HEK293 (cell line): ENCODE data around the gene TMEM151B.

Source experiments
- CTCF ChIA-PET: fragments of 350-600 bp; formaldehyde crosslinking; extraction: SDS; loops from one replicate; lab custom pipeline; 2021; ENCODE audit warnings: antibody characterized with exemption; lab: Yijun Ruan, JAX
- POLR2A ChIA-PET: fragments of 300-600 bp; formaldehyde crosslinking; extraction: SDS; loops from one replicate; lab custom pipeline; 2020; ENCODE audit warnings: antibody characterized with exemption, inconsistent platforms; lab: Yijun Ruan, JAX
- H3K27ac ChIP-seq: fragments of 200-500 bp; sonication (Bioruptor generic); 2 replicates; pipeline ENCODE4 v1.5.1; 2014; ENCODE audit warnings: low read depth, low read length, control low read depth, inconsistent platforms; ENCODE audit errors: extremely low read depth
- H3K36me3 ChIP-seq, 2 experiments: fragments of 200-500 bp in 1 of 2; sonication (Bioruptor generic) in 1 of 2; 1 replicate in 1 of 2; 2 replicates in 1 of 2; pipeline ENCODE4 v1.5.1; 2014 to 2017; ENCODE audit warnings: inconsistent platforms in 2 of 2, low read length in 2 of 2; ENCODE audit not compliant: control insufficient read depth in 2 of 2, insufficient read depth in 1 of 2
- H3K4me1 ChIP-seq: fragments of 200-500 bp; sonication (Bioruptor generic); 2 replicates; pipeline ENCODE4 v1.5.1; 2014; ENCODE audit warnings: mild to moderate bottlenecking, low read length, inconsistent platforms; ENCODE audit not compliant: control insufficient read depth, insufficient read depth
- H3K4me3 ChIP-seq: 2 replicates; pipeline ENCODE4 v1.5.1; 2011; ENCODE audit warnings: low read depth, mild to moderate bottlenecking, control low read depth, low read length, moderate library complexity
- H3K9me3 ChIP-seq: fragments of 200-500 bp; sonication (Bioruptor generic); 2 replicates; pipeline ENCODE4 v1.5.1; 2014; ENCODE audit warnings: low read depth, low read length, inconsistent platforms; ENCODE audit not compliant: control insufficient read depth, insufficient read depth
- CTCF ChIP-seq: fragments of 450-650 bp; formaldehyde crosslinking; IDR thresholded peaks from 2 replicates; pipeline ENCODE4 v1.5.1; 2016; ENCODE audit warnings: missing biosample characterization, missing genetic modification characterization
- GLIS2 ChIP-seq: fragments of 450-650 bp; formaldehyde crosslinking; IDR thresholded peaks from 2 replicates; pipeline ENCODE4 v1.5.1; 2016; ENCODE audit warnings: missing biosample characterization, missing genetic modification characterization
- SETDB1 ChIP-seq: IDR thresholded peaks from one replicate; pipeline ENCODE4 v1.6.1; 2017; ENCODE audit warnings: mild to moderate bottlenecking, low read length, moderate library complexity, mixed read lengths; ENCODE audit not compliant: insufficient read length
- SP3 ChIP-seq: fragments of 450-650 bp; formaldehyde crosslinking; IDR thresholded peaks from 2 replicates; pipeline ENCODE4 v1.5.1; 2016; ENCODE audit warnings: missing biosample characterization, missing genetic modification characterization
- ZBTB48 ChIP-seq: fragments of 450-650 bp; formaldehyde crosslinking; IDR thresholded peaks from 2 replicates; pipeline ENCODE4 v1.5.1; 2016; ENCODE audit warnings: missing biosample characterization, missing genetic modification characterization
- ZEB2 ChIP-seq: fragments of 450-650 bp; formaldehyde crosslinking; IDR thresholded peaks from 2 replicates; pipeline ENCODE4 v1.5.1; 2016; ENCODE audit warnings: missing biosample characterization, missing genetic modification characterization
- ZIC2 ChIP-seq: fragments of 450-650 bp; formaldehyde crosslinking; IDR thresholded peaks from 2 replicates; pipeline ENCODE4 v1.5.1; 2016; ENCODE audit warnings: missing biosample characterization, missing genetic modification characterization
- ZNF121 ChIP-seq: fragments of 450-650 bp; formaldehyde crosslinking; IDR thresholded peaks from 2 replicates; pipeline ENCODE4 v1.5.1; 2016; ENCODE audit warnings: missing biosample characterization, missing genetic modification characterization
- ZNF138 ChIP-seq: fragments of 450-650 bp; formaldehyde crosslinking; IDR thresholded peaks from 2 replicates; pipeline ENCODE4 v1.5.1; 2016; ENCODE audit warnings: missing biosample characterization, missing genetic modification characterization, borderline replicate concordance
- ZNF214 ChIP-seq: fragments of 450-650 bp; formaldehyde crosslinking; IDR thresholded peaks from 2 replicates; pipeline ENCODE4 v1.5.1; 2017; ENCODE audit warnings: missing biosample characterization, mild to moderate bottlenecking, missing genetic modification characterization, borderline replicate concordance
- ZNF280C ChIP-seq: fragments of 450-650 bp; formaldehyde crosslinking; IDR thresholded peaks from 2 replicates; pipeline ENCODE4 v1.5.1; 2016; ENCODE audit warnings: missing biosample characterization, missing genetic modification characterization
- ZNF518A ChIP-seq: fragments of 450-650 bp; formaldehyde crosslinking; conservative IDR thresholded peaks from 2 replicates; pipeline ENCODE4 v1.5.1; 2016; ENCODE audit warnings: low read depth, missing biosample characterization, missing genetic modification characterization
- ZNF530 ChIP-seq: fragments of 450-650 bp; formaldehyde crosslinking; IDR thresholded peaks from 2 replicates; pipeline ENCODE4 v1.5.1; 2016; ENCODE audit warnings: low read depth, missing biosample characterization, missing genetic modification characterization
- ZNF610 ChIP-seq: fragments of 450-650 bp; formaldehyde crosslinking; IDR thresholded peaks from 2 replicates; pipeline ENCODE4 v1.5.1; 2016; ENCODE audit warnings: missing biosample characterization, missing genetic modification characterization, borderline replicate concordance
- ZNF664 ChIP-seq: fragments of 450-650 bp; formaldehyde crosslinking; IDR thresholded peaks from 2 replicates; pipeline ENCODE4 v1.5.1; 2016; ENCODE audit warnings: missing biosample characterization, missing genetic modification characterization
- ZNF701 ChIP-seq: fragments of 450-650 bp; formaldehyde crosslinking; IDR thresholded peaks from 2 replicates; pipeline ENCODE4 v1.5.1; 2016; ENCODE audit warnings: missing biosample characterization, missing genetic modification characterization
- ZNF704 ChIP-seq: fragments of 450-650 bp; formaldehyde crosslinking; IDR thresholded peaks from 2 replicates; pipeline ENCODE4 v1.5.1; 2016; ENCODE audit warnings: missing biosample characterization, missing genetic modification characterization
- ZNF777 ChIP-seq: fragments of 450-650 bp; formaldehyde crosslinking; IDR thresholded peaks from 2 replicates; pipeline ENCODE4 v1.5.1; 2017; ENCODE audit warnings: missing biosample characterization, missing genetic modification characterization, borderline replicate concordance
- ZNF830 ChIP-seq: fragments of 450-650 bp; IDR thresholded peaks from 2 replicates; pipeline ENCODE4 v1.5.0; 2018; ENCODE audit warnings: missing biosample characterization, missing genetic modification characterization, low read depth, mild to moderate bottlenecking, moderate library complexity

TMEM151B gene

GRCh38 chr6:44352259-44352658, 82.0 kb downstream of the TMEM151B start:
- H3K27ac ChIP-seq = no peak overlapping the region
- no peak overlapping the region for H3K4me3 ChIP-seq
- no peaks in the 10 kb centered on the region for H3K9me3 ChIP-seq
- peaks cover 3% of the 10 kb centered on the region; the same call in 1 of the 2 replicates for H3K4me1 ChIP-seq
- POLR2A ChIA-PET = no interaction called here
- CTCF ChIA-PET = interaction anchor here (0.6 to 2.1 kb wide), 6 partner anchors 13 to 279 kb away, joined by 3 to 13 read pairs (median 4); no protein-coding TSS in a partner anchor
- H3K36me3 ChIP-seq = no peaks in the 10 kb centered on the region
- no peak for TF ChIP-seq ZNF610 (tag by site-specific recombination)
- no peak for TF ChIP-seq ZNF138 (tag by site-specific recombination)
- no peak for TF ChIP-seq ZNF777 (tag by site-specific recombination)
- TF ChIP-seq CTCF (tag by site-specific recombination) = no peak
- no peak for TF ChIP-seq ZIC2
- TF ChIP-seq SP3 (tag by site-specific recombination) = no peak
- no peak for TF ChIP-seq SETDB1
- TF ChIP-seq ZNF704 (tag by site-specific recombination) = no peak
- no peak for TF ChIP-seq ZNF701
- no peak for TF ChIP-seq ZNF121
- no peak for TF ChIP-seq ZNF664 (tag by site-specific recombination)
- no peak for TF ChIP-seq ZNF518A (tag by site-specific recombination)
- no peak for TF ChIP-seq ZBTB48
- no peak for TF ChIP-seq ZNF830 (tag by site-specific recombination)
- no peak for TF ChIP-seq ZNF214 (tag by site-specific recombination)
- TF ChIP-seq ZEB2 = no peak
- no peak for TF ChIP-seq ZNF530
- TF ChIP-seq GLIS2 = no peak
- TF ChIP-seq ZNF280C = no peak
- TF ChIP-seq, all 188 proteins: peak for 0
